Activated T-cell treated with anti-CD3 and anti-CD28 coated beads for 48 hours (primary cell): Measurements from ENCODE around the gene TBCA.

Source experiments
- DNase-seq: peaks from one replicate; pipeline ENCODE4 v3.0.0-alpha.2; 2020; ENCODE audit warnings: low read depth

The TBCA gene

DNA sequence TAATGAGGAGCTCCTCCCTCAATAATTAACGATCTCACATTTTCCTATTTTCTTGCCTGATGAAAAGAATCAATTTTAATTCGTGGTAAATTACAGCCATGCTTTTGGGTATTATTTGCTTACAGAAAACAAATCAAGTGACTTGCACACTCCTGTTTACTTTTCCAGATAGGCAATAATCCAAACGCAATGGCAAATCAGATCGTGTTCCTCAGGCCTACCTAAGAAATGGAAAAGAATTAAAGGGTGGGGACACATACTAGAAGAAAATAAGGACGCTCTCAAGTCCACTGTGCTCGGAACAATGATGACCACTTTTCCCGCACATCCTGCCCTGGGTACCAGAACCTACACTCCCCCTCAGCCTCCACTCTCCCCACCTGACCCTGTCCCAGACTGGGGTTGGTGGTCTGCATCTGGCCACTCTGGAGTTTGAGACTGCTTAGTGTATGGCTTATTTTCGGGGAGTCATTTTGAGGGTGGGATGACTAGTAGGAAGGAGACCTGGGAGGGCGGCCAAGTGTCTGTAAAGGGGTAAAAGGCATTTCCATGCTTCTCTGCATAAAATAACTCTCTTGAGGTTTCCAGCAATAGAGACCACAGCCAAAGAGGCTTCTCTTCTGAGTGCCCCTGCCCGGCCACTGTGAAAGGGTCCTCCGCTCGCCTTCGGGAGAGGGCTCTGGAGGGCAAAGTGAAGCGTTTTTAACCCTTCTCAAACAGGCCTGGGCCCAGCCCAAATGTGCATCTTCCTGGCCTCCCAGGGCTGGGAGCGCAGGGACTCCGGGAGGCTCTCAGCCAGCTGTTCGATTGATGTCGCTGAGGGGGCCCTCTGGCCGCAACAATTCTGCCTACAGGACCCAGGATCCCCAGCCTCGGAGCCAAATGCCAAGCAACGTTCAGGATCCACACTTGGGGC lies 133.1 kb downstream of the TBCA start:
- DNase-seq: no peak

DNA sequence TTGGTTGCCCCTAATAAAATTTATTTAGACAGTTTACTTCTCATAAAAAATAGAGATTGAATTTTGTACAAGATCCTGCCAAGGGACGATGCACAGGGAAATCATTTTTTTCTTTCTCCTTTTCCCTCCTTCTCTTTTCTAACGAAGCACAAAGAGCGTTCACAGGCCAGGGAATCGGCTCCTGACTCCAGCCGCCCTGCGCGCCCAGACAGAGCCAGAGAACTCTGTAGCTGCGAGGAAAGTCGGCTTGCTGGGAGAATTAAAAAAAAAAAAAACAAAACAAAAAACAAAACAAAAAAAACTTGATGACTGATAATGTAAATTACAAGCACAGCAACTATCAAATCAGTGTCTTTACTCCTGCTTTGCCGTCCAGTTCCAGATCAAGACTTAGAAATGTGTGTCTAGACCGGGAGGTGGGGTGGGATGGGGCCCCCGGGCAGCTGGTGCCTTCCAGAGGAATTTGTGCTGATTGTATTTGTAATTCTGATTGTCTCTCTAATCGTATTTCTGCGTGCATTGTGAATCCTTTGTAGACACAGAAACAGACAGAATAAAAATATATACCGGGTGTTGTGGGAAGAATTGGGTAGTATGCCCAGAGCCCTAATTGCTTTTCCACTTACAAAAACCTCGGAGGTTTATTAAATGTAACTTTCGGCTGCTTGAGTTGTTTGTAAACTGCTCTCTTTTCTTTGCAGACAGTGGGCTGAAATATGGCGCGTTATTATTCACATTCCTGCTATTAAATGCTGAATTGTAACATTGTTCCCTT lies 134.0 kb downstream of the TBCA start:
- DNase-seq: no peak

DNA sequence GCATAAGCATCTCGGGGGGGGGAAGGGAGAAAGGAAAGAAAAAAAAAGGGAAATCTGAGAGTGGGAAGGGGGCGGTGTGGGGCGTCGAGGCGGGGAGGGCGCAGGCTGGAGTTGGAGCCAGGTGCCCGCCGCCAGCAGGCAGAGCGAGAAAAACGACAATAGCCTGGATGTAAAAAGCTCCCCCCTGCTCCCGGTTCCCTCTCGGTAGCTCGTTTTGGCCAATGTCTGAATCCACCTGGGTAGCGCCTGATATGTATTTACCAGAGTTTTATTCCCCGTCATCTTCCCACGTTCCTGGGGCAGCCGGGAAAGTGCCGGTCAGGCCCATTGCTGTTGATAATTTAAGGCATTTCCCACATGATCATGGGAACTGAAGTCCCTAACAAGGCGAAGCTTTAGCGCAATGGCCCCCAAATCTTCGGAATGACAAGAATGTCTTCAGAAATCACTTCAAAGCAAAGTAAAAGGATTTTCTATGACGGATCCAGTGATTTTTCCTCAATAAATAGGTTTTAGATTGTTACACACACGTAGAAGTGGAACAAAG lies 134.7 kb downstream of the TBCA start:
- DNase-seq: no peak
